GM18951 (cell line): ENCODE results near the gene CRX.
"Not testable (repeated sequence)": the region's sequence is repeated elsewhere in the genome, so short reads cannot be mapped to it uniquely, and the experiment has no call there.

ENCODE experiments used
- POLR2A ChIP-seq: IDR thresholded peaks from 4 replicates; pipeline ENCODE4 v1.6.1; 2011; ENCODE audit warnings: mild to moderate bottlenecking; ENCODE audit not compliant: insufficient read length, insufficient read depth; ENCODE audit errors: extremely low read depth
- in situ Hi-C: fragments of 300-500 bp; cut with MboI; formaldehyde crosslinking; loops from one replicate; pipeline ENCODE4 v1.12.0; 2022; ENCODE audit warnings: low sequenced_read_pairs, mixed read lengths, inconsistent platforms; ENCODE audit not compliant: unreplicated experiment

CRX gene

GRCh38 chr19:47821460-47822020 lies at the start of gene CRX:
Gene CRX, plus strand, starts transcription at chr19:47821937. Its CDS starts 12,507 bp downstream, at chr19:47834444.
- in situ Hi-C loops, result no loop called here
- TF ChIP-seq POLR2A, result no peak

GRCh38 chr19:47776568-47776967 lies 45.2 kb upstream of the CRX start:
- no peak for TF ChIP-seq POLR2A
- in situ Hi-C loops, result no loop called here

GRCh38 chr19:47777245-47778048 lies 44.3 kb upstream of the CRX start:
- in situ Hi-C loops, result not testable (repeated sequence)

GRCh38 chr19:47778049-47778953 lies 43.4 kb upstream of the CRX start, which contains the start of gene SELENOW:
Gene SELENOW, plus strand, starts transcription at chr19:47778703. Its CDS starts 83 bp downstream, at chr19:47778786.
- TF ChIP-seq POLR2A, result peak; percentile 99
- in situ Hi-C loops, result no loop called here

GRCh38 chr19:47778954-47779351 lies 42.8 kb upstream of the CRX start:
- no peak for TF ChIP-seq POLR2A
- in situ Hi-C loops, result no loop called here

- in situ Hi-C loops, result no loop called here
Observed at GRCh38 chr19:47779524-47780214, 42.1 kb upstream of the CRX start.

GRCh38 chr19:47780215-47780551 lies 41.6 kb upstream of the CRX start:
- in situ Hi-C loops, result no loop called here

More at GRCh38 chr19:47779524-47780214, 42.1 kb upstream of the CRX start:
- TF ChIP-seq POLR2A, result no peak

GRCh38 chr19:47781590-47782262 lies 40.0 kb upstream of the CRX start:
- TF ChIP-seq POLR2A, result no peak
- in situ Hi-C loops, result no loop called here

More at GRCh38 chr19:47780215-47780551, 41.6 kb upstream of the CRX start:
- no peak for TF ChIP-seq POLR2A

GRCh38 chr19:47786566-47786965 lies 35.2 kb upstream of the CRX start:
- in situ Hi-C loops, result no loop called here
- TF ChIP-seq POLR2A, result no peak

- in situ Hi-C loops, result not testable (repeated sequence)
Observed at GRCh38 chr19:47787307-47787706, 34.4 kb upstream of the CRX start.

- in situ Hi-C loops, result not testable (repeated sequence)
Observed at GRCh38 chr19:47789811-47790210, 31.9 kb upstream of the CRX start.

GRCh38 chr19:47790398-47790814 lies 31.3 kb upstream of the CRX start:
- no peak for TF ChIP-seq POLR2A
- in situ Hi-C loops, result no loop called here
